Ovary (tissue), 3 donors: Measurements from ENCODE around the gene PSMD4.

Source experiments
- EP300 ChIP-seq: sonication (generic); formaldehyde crosslinking; IDR thresholded peaks from one replicate; pipeline ENCODE4 v1.6.1; 2017; ENCODE audit warnings: antibody characterized with exemption
- POLR2A ChIP-seq: fragments of 450-650 bp; IDR thresholded peaks from one replicate; pipeline ENCODE4 v1.6.1; 2017; ENCODE audit warnings: antibody characterized with exemption, mild to moderate bottlenecking, moderate library complexity
- TF ChIP-seq, protein P1 (sequence below), 3 donors: fragments of 450-650 bp in 2 of 3; fragments of 200-600 bp in 1 of 3; IDR thresholded peaks; one replicate each; pipeline versions ENCODE4 v1.5.1 to v1.8.0; 2016 to 2022; ENCODE audit warnings: antibody characterized with exemption in 3 of 3, mild to moderate bottlenecking in 1 of 3
- donor health status: DM: no; HTN: no; CAD: no.

DNA sequence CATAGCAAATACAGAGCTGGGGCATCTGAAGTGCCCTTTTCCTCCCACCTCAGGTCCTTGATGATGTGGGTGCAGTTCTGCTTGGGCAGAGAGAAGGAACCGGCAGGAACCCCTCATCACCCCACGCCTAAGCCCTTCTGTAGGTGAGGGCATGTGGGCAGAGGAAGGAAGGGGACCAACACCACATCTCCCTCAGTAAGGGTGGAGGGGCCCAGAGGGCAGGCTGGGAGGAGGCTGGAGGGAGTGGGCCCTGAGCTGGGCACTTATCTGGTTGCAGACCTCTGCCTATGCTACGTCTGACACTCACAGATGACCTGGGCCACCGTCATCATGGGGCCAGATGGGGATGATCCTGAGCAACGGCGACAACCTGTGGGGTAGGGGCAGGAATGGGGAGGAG is 38.6 kb downstream of the PSMD4 start:
- TF ChIP-seq, protein P1, sequence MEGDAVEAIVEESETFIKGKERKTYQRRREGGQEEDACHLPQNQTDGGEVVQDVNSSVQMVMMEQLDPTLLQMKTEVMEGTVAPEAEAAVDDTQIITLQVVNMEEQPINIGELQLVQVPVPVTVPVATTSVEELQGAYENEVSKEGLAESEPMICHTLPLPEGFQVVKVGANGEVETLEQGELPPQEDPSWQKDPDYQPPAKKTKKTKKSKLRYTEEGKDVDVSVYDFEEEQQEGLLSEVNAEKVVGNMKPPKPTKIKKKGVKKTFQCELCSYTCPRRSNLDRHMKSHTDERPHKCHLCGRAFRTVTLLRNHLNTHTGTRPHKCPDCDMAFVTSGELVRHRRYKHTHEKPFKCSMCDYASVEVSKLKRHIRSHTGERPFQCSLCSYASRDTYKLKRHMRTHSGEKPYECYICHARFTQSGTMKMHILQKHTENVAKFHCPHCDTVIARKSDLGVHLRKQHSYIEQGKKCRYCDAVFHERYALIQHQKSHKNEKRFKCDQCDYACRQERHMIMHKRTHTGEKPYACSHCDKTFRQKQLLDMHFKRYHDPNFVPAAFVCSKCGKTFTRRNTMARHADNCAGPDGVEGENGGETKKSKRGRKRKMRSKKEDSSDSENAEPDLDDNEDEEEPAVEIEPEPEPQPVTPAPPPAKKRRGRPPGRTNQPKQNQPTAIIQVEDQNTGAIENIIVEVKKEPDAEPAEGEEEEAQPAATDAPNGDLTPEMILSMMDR (IDR thresholded peaks at IDR 0.05), result no peak
- TF ChIP-seq POLR2A (no peak), EP300 (no peak)
